GM19395 (cell line): ENCODE measurements around the gene MIDN.
"Not testable (repeated sequence)": the region's sequence is repeated elsewhere in the genome, so short reads cannot be mapped to it uniquely, and the experiment has no call there.

Experiments used
- ATAC-seq: cut with Tn5 transposase; IDR thresholded peaks from one replicate; pipeline ENCODE4 v1.9.1; 2021; ENCODE audit warnings: mild to moderate bottlenecking, moderate library complexity; ENCODE audit not compliant: unreplicated experiment

Gene MIDN

GRCh38 chr19:1248139-1248785 is at the start of gene MIDN:
Gene MIDN (plus strand): TSS chr19:1248583. CDS start chr19:1250297, 1,714 bp downstream.
- ATAC-seq = peak; percentile 20

DNA sequence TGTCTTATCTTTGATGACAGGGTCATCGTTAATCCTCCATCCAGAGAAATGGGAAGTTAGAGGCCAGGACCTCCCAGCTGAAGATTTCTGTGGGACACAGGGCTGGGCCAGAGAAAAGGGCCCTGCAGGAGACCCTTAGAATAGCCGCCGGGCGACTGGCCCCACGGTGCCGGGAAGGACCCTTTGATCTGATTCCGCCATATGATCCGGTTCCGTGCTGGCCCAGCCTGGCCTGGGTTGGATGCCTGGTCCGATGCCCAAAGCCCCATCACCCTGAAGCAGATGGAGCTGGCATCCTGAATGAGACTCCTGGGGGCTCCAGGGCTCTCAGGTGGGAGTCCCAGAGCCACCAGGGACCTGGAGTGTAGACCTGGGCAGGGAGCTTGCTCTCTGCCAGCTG is 48.9 kb upstream of the MIDN start:
- ATAC-seq = no peak

DNA sequence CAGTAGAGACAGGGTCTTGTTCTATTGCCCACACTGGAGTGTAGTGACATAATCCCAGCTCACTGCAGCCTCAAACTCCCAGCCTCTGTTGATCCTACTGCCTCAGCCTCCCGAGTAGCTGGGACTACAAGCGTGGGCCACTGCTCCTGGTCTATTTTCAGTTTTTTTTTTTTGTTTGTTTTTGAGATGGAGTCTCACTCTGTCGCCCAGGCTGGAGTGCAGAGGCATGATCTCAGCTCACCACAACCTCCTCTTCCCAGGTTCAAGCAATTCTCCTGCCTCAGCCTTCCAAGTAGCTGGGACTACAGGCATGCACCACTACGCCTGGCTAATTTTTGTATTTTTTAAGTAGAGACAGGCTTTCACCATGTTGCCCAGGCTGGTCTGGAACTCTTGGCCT is 47.8 kb upstream of the MIDN start:
- not testable (repeated sequence) for ATAC-seq

- ATAC-seq = peak; percentile 83
Measured at GRCh38 chr19:1205114-1206099, 43.0 kb upstream of the MIDN start, which contains the start of gene STK11. Gene STK11 (plus strand): TSS chr19:1205778. CDS start chr19:1206914, 1,136 bp downstream.

DNA sequence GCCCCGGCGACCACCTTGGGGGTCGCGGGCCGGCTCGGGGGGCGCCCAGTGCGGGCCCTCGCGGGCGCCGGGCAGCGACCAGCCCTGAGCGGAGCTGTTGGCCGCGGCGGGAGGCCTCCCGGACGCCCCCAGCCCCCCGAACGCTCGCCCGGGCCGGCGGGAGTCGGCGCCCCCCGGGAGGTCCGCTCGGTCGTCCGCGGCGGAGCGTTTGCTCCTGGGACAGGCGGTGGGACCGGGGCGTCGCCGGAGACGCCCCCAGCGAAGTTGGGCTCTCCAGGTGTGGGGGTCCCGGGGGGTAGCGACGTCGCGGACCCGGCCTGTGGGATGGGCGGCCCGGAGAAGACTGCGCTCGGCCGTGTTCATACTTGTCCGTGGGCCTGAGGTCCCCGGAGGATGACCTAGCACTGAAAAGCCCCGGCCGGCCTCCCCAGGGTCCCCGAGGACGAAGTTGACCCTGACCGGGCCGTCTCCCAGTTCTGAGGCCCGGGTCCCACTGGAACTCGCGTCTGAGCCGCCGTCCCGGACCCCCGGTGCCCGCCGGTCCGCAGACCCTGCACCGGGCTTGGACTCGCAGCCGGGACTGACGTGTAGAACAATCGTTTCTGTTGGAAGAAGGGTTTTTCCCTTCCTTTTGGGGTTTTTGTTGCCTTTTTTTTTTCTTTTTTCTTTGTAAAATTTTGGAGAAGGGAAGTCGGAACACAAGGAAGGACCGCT is 42.1 kb upstream of the MIDN start:
- ATAC-seq = no peak

DNA sequence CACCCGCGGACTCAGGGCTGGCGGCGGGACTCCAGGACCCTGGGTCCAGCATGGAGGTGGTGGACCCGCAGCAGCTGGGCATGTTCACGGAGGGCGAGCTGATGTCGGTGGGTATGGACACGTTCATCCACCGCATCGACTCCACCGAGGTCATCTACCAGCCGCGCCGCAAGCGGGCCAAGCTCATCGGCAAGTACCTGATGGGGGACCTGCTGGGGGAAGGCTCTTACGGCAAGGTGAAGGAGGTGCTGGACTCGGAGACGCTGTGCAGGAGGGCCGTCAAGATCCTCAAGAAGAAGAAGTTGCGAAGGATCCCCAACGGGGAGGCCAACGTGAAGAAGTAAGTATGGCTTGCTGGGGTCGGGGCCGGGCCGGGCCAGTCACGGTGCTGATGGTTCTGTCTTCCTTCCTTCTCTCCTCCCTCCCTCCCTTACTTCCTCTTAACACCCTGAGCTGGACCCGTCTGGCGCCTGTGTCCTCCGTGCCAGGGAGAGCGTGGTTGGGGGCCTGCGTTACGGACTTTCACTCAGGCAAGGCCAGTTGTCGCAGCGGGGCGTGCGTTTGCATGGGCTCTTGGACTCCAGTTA is 41.4 kb upstream of the MIDN start:
- no peak for ATAC-seq

DNA sequence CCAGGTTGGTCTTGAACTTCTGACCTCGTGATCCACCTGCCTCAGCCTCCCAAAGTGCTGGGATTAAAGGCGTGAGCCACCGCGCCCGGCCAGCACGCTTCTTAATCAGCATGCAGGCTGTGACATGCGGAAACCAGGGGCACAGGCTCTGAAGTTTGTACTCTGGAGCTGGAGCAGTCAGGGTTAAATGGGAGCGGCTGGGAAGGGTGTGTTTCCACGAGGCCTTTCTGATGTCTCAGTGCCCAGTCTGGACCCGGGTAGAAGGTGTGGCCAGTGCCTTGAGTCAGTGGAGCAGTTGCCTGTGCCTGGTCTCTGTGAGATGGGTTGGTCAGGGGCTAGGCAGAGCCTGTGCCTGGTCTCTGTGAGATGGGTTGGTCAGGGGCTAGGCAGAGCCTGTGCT is 39.6 kb upstream of the MIDN start:
- not testable (repeated sequence) for ATAC-seq

DNA sequence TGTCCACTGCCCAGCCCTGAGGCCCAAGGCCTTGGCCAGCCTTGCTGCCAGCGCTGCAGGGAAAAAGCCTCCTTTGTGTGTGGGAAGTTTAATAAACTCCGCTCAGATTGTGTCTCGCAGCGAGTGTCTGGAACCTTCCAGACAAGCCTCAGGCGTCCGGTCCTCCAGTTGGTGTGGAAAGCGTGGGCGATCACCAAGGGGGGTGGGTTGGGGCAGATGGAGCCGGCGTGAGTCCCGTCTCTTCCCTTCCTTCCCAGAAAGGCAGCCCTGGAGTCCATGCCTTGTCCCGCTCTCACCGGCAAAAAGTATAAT is 38.2 kb upstream of the MIDN start:
- ATAC-seq = no peak

GRCh38 chr19:1211494-1212234 is 36.7 kb upstream of the MIDN start:
- no peak for ATAC-seq

DNA sequence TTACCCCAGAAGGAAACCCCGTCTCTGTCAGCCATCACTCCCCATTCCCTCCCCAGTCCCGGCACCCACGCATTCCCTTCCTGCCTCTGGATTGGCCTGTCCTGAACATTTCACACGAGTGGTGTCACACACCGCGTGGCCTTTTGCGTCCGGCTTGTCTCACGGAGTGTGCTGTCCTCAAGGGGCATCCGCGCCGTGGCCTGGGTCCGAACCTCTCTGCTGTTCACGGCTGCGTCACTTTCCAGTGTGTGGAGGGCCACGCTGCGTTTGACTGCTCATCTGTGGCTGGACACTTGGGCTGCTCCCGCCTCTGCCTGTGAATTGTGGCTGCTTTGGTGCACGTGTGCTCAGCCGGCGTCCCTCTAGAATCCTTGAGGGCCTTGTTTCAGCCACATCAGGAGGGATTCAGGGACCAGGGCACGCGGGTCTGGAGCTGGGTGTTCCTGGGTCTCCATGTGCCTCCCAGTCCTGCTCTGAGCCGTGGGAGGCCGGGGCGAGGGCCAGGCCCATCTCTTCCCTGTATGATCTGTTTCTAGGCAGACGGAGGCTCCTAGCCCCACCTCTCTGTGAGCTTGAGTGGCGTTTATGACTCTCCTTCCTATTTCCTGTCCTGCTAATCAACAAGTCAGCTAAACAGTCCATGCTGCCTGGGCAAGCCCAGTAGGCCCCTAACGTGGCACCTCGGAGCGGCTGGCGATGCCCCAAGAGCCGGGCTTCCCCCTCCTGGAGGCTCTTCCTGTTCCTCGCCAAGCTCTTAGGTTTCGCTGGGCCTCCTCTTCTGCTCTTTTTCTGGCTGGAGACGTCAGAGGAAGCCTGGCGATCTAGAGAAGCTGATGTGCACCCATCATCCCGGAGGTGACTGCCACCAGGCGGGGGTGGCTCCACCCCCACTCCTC is 34.7 kb upstream of the MIDN start:
- ATAC-seq = no peak

- no peak for ATAC-seq
Measured at GRCh38 chr19:1214299-1214861, 34.0 kb upstream of the MIDN start.

DNA sequence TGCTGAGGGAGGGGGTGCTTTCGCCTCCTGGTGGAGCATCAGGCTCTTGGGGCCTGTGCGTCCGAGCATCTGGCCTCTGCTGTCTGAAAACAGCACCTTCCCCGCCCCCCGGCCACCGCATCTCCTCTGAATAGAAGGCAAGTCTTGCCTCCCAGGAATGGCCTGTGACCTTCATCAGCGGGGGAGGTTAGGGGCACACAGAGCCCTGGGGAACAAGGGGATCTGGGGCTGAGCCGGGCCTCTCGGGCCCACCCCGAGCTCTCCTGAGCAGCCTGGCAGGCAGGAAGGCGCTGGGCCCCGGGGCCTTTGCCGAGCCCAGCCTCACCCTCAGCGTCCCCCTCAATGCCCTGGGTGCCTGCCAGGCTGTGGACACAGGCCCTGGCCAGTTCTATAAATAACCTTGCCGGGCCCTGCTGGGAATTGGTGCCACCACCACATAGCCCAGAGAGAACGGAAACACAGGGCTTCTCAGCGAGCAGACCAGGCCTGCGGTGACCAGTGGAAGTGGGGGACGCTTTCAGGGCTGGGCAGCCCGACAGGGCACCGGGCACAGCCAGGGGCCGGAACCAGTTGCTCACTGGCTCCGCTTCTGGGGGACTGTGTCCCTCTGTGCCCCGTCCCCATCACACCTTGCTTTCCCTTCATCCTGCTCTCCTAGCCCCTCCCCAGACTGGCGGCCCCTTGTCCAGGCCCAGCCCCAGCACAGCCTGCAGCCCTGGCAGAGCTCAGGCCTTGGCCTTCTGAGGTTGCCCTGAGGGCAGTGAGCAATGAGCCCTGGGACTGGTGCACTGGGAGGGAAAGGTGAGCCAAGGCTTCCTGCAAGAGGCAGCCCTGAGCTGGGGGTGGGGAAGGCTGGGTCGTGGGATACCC is 33.3 kb upstream of the MIDN start:
- ATAC-seq = no peak

- ATAC-seq = no peak
Measured at GRCh38 chr19:1216756-1217155, 31.6 kb upstream of the MIDN start.

- ATAC-seq = no peak
Measured at GRCh38 chr19:1217366-1217765, 31.0 kb upstream of the MIDN start.

GRCh38 chr19:1218751-1219567 is 29.4 kb upstream of the MIDN start:
- ATAC-seq = no peak

DNA sequence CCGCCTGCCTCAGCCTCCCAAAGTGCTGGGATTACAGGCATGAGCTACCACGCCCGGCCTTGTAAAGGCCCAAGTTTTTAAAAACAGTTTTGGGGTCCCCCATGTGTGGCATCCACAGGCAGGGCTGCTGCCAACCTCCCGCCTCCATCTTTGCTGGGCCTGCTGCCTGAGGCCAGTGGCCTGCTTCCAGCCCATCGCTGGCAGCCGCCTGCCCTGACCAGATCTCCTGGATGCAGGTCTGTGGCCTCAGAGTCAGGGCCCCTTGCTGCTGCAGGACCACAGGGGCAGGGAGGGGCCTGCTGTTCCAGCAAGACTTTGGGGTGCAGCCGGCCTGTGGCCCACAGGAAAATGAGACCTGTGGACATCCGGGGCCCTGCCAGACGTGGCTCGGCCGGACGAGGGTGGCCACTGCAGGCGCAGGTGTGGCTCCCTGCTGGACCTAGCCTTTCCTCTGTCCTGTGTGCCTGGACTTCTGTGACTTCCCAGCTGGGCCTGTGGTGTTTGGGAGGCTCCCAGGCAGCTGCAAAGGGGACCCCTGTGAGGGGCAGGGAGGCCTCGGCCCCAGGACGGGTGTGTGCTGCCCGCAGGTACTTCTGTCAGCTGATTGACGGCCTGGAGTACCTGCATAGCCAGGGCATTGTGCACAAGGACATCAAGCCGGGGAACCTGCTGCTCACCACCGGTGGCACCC is 28.5 kb upstream of the MIDN start:
- ATAC-seq = no peak

DNA sequence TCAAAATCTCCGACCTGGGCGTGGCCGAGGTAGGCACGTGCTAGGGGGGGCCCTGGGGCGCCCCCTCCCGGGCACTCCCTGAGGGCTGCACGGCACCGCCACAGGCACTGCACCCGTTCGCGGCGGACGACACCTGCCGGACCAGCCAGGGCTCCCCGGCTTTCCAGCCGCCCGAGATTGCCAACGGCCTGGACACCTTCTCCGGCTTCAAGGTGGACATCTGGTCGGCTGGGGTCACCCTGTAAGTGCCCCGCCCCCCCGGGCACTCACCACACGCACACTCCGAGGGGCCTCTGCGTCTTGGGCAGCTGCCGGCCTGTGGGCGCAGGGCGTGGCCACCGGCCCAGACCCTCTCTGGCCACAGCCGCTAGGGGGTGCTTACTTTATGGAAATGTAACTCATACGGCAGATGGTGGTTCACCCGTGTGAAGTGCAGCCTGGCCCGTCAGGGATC is 27.9 kb upstream of the MIDN start:
- no peak for ATAC-seq
